PC-3 (cell line): ENCODE results near the gene C6orf52.

ENCODE experiments used
- CTCF ChIP-seq: fragments of 300-600 bp; sonication (generic); conservative IDR thresholded peaks from 2 replicates; pipeline ENCODE4 v1.5.1; 2017; ENCODE audit warnings: antibody characterized with exemption, low read depth, mild to moderate bottlenecking, low read length
- EZH2 ChIP-seq: fragments of 300-600 bp; sonication (generic); IDR thresholded peaks from one replicate; pipeline ENCODE4 v1.6.1; 2017; ENCODE audit warnings: antibody characterized with exemption, mild to moderate bottlenecking, low read length; ENCODE audit not compliant: unreplicated experiment
- EZH2phosphoT487 ChIP-seq: fragments of 300-600 bp; sonication (generic); IDR thresholded peaks from 2 replicates; pipeline ENCODE4 v1.6.1; 2018; ENCODE audit warnings: mild to moderate bottlenecking, antibody characterized with exemption, low read length, borderline replicate concordance

GRCh38 chr6:10695086-10695657 lies 756 bp upstream of the C6orf52 start:
- TF ChIP-seq CTCF (no peak), EZH2 (no peak), EZH2phosphoT487 (no peak)
